ENCODE results near the gene ACOX1.

DNA sequence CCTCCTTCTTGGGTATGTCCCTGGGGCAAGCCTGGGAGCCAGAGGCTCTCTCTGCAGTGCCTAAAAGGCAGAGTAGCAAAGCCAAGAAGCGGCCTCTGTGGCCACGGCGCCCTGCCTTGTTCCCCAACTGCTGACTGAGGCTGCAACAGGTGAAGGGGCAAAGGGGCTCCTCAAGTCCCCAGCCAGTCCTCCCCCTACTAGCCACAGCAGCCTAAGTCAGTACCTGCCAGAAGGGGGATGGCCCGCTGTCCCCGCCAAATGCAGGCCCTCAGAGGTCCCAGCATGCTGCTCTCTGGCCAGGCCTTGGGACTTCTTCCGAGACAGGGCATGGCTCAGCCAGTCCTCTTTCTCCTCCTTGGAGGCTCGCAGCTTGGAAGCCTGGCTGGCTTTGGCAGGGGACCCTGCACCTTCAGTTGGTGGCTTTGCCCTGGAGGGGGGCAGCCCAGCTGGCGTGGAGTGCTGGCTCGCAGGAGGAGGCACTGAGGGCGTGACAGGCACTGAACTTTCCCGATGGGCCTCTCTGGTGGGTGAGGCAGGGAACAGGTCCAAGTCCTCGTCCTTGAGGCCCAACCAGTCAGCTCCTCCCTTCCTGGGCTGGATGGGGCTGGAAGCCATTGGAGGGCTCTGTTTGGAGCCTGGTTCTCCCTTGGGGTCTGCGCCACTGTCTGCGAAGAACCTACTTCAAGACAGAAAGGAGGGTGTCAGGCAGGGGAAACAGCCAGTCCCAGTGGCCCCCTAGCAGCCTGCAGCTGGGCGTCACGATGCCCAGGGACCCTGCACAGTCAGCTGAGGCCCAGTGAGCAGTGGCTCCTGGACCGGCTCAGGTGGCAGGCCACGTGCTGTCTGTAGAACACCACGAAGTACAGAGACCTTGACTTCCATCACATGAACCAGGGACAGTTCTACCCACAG, 55.7 kb downstream of the ACOX1 start:
- TF ChIP-seq, protein P1, sequence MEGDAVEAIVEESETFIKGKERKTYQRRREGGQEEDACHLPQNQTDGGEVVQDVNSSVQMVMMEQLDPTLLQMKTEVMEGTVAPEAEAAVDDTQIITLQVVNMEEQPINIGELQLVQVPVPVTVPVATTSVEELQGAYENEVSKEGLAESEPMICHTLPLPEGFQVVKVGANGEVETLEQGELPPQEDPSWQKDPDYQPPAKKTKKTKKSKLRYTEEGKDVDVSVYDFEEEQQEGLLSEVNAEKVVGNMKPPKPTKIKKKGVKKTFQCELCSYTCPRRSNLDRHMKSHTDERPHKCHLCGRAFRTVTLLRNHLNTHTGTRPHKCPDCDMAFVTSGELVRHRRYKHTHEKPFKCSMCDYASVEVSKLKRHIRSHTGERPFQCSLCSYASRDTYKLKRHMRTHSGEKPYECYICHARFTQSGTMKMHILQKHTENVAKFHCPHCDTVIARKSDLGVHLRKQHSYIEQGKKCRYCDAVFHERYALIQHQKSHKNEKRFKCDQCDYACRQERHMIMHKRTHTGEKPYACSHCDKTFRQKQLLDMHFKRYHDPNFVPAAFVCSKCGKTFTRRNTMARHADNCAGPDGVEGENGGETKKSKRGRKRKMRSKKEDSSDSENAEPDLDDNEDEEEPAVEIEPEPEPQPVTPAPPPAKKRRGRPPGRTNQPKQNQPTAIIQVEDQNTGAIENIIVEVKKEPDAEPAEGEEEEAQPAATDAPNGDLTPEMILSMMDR (tag by site-specific recombination; IDR thresholded peaks at IDR 0.05) = no peak
- no peak for TF ChIP-seq ZBTB1 (tag by site-specific recombination; IDR thresholded peaks at IDR 0.05)
- TF ChIP-seq, protein P2, sequence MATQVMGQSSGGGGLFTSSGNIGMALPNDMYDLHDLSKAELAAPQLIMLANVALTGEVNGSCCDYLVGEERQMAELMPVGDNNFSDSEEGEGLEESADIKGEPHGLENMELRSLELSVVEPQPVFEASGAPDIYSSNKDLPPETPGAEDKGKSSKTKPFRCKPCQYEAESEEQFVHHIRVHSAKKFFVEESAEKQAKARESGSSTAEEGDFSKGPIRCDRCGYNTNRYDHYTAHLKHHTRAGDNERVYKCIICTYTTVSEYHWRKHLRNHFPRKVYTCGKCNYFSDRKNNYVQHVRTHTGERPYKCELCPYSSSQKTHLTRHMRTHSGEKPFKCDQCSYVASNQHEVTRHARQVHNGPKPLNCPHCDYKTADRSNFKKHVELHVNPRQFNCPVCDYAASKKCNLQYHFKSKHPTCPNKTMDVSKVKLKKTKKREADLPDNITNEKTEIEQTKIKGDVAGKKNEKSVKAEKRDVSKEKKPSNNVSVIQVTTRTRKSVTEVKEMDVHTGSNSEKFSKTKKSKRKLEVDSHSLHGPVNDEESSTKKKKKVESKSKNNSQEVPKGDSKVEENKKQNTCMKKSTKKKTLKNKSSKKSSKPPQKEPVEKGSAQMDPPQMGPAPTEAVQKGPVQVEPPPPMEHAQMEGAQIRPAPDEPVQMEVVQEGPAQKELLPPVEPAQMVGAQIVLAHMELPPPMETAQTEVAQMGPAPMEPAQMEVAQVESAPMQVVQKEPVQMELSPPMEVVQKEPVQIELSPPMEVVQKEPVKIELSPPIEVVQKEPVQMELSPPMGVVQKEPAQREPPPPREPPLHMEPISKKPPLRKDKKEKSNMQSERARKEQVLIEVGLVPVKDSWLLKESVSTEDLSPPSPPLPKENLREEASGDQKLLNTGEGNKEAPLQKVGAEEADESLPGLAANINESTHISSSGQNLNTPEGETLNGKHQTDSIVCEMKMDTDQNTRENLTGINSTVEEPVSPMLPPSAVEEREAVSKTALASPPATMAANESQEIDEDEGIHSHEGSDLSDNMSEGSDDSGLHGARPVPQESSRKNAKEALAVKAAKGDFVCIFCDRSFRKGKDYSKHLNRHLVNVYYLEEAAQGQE (tag by site-specific recombination; IDR thresholded peaks at IDR 0.05) = no peak
- no peak for TF ChIP-seq YY1 (tag by site-specific recombination; IDR thresholded peaks at IDR 0.05)
- TF ChIP-seq BCL11B (tag by site-specific recombination; IDR thresholded peaks at IDR 0.05; ENCODE audit: low read depth) = no peak
- TF ChIP-seq, protein P3, sequence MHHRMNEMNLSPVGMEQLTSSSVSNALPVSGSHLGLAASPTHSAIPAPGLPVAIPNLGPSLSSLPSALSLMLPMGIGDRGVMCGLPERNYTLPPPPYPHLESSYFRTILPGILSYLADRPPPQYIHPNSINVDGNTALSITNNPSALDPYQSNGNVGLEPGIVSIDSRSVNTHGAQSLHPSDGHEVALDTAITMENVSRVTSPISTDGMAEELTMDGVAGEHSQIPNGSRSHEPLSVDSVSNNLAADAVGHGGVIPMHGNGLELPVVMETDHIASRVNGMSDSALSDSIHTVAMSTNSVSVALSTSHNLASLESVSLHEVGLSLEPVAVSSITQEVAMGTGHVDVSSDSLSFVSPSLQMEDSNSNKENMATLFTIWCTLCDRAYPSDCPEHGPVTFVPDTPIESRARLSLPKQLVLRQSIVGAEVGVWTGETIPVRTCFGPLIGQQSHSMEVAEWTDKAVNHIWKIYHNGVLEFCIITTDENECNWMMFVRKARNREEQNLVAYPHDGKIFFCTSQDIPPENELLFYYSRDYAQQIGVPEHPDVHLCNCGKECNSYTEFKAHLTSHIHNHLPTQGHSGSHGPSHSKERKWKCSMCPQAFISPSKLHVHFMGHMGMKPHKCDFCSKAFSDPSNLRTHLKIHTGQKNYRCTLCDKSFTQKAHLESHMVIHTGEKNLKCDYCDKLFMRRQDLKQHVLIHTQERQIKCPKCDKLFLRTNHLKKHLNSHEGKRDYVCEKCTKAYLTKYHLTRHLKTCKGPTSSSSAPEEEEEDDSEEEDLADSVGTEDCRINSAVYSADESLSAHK (tag by site-specific recombination; IDR thresholded peaks at IDR 0.05) = no peak
- TF ChIP-seq KLF16 (tag by site-specific recombination; IDR thresholded peaks at IDR 0.05) = no peak
- no peak for TF ChIP-seq ZNF114 (tag by site-specific recombination; IDR thresholded peaks at IDR 0.05)
- TF ChIP-seq ZBTB8A (tag by site-specific recombination; IDR thresholded peaks at IDR 0.05) = no peak
- no peak for TF ChIP-seq ZNF138 (tag by site-specific recombination; IDR thresholded peaks at IDR 0.05; ENCODE audit: borderline replicate concordance)
- no peak for TF ChIP-seq KLF7 (tag by site-specific recombination; IDR thresholded peaks at IDR 0.05; ENCODE audit: borderline replicate concordance)
- TF ChIP-seq ZNF274 (IDR thresholded peaks at IDR 0.05; ENCODE audit: low read length) = no peak
- TF ChIP-seq ZNF274 (tag by site-specific recombination; IDR thresholded peaks at IDR 0.05; ENCODE audit: borderline replicate concordance) = no peak
- no peak for TF ChIP-seq HOXD13 (CRISPR knock-in tag; IDR thresholded peaks at IDR 0.05; ENCODE audit: borderline replicate concordance)

Data from HEK293 (cell line).